Posterior vena cava (tissue), 2 donors: Measurements from ENCODE around the gene XPC. TPM values are rescaled to one million over a fixed set of nuclear protein-coding genes. Genes with fewer than 3 reads are reported as not detected.
A peak's percentile ranks its signal among the peaks of the same experiment; 100 is the strongest.

Experiments used
- DNase-seq: peaks from one replicate; pipeline ENCODE4 v3.0.0-alpha.2; 2020; ENCODE audit warnings: low spot score
- intact Hi-C, 2 donors: fragments of 100-400 bp; cut with DNase I; formaldehyde crosslinking; loops; one replicate each; pipeline versions ENCODE4 v1.14.1 to v1.14.2; 2022 to 2023
- total RNA-seq, 2 donors: library from RNA; stranded (reverse); fragmentation: NEBNext Ultra II Directional; extraction: Animal tissue kit (Norgen Biotek cat#: 25700); gene quantifications; one replicate each; pipeline ENCODE4 v1.2.1, GENCODE V29; 2021
- donor health status: DM: yes; HTN: yes; CAD: no.
- donor health status: DM: yes; HTN: yes; CAD: no.

XPC gene
- total RNA-seq, 2 donors from 2014 or later = 19.8 to 24.0 TPM

DNA sequence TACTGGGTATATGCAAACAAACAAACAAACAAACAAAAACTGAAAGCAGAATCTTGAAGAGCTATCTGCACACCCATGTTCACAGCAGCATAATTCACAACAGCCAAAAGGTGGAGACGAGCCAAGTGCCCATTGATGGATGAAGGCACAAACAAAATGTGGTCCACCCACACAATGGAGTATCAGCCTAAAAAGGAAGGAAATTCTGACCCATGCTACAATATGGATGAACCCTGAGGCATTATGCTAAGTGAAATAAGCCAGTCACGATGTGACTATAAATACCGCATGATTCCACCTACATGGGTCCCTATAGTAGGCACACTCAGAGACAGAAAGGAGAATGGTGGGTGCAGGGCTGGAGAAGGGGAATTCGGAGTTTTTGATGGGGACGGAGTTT is 24.1 kb downstream of the XPC start:
- intact Hi-C loops = no loop called here
- DNase-seq = no peak

DNA sequence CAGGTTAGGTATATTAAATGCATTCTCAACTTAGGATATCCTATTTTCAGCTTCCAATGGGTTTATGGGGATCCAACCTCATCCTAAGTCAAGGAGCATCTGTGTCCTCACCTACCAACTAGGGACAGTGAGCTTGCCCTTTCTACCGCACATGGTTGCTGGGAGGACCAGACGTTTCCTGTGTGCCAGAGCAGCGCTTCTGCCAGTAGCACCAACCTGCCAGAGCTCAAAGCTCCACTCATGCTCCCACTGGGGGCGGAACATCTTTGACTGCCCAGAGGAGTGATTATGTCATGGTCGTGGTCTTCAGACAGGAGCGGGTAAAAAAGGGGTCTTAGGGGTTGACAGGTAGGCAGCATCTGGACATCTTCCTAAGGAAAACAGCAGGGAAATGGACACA is 24.7 kb downstream of the XPC start:
- intact Hi-C loops = no loop called here
- DNase-seq = no peak

DNA sequence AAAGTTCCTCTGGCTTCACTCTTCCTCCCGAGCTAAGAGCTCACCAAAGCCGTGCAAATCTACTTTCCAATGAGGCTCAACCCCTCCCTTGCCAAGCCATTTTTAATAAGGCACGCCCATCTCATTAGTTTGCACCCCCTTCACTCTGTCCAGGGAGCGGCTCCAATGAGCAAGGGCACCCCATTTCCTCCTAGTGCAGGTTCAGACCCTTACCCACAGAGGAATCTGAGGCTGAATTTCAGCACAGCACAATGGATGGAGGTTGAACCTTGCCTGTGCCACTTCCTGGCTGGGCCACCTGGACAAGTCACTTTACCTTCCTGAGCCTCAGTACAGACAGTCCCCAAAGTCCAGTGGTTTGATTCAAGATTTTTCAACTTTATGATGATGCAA is 25.4 kb downstream of the XPC start:
- DNase-seq = no peak
- intact Hi-C loops = no loop called here

DNA sequence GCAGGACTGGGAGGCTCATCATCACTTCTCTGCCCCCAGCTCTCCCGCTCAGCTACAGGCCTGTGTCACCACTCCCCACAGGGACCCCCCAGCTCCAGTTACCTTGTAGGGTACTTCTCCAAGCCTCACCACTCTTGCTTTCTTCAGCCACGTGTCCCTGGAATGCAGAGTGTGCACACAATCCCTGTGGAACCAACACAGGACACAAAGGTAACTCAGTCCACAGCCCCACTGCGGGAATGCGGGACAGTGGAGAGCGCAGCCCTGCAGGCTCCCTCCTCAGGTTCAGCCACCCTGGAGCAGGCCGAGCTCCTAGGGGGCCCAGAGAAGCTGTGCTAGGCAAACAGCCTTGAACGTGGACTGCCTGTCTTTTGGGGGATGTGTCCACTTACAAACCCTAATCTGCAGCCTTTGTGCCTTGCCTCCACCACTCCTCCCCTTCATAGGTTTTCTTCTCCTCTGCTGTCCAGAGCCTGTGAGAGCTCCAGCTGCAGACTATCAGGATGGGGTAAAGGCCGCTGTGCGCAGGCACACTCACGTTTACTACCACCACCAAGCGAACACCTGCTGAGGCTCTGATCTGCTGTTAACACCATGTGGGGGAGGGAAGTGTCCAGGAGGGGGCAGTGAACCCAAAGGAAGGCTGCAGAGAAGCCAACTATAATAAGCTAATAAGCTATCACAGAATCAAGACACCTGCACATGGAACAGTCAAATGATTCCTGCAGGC is 26.0 kb downstream of the XPC start:
- DNase-seq = no peak
- intact Hi-C loops = no loop called here

DNA sequence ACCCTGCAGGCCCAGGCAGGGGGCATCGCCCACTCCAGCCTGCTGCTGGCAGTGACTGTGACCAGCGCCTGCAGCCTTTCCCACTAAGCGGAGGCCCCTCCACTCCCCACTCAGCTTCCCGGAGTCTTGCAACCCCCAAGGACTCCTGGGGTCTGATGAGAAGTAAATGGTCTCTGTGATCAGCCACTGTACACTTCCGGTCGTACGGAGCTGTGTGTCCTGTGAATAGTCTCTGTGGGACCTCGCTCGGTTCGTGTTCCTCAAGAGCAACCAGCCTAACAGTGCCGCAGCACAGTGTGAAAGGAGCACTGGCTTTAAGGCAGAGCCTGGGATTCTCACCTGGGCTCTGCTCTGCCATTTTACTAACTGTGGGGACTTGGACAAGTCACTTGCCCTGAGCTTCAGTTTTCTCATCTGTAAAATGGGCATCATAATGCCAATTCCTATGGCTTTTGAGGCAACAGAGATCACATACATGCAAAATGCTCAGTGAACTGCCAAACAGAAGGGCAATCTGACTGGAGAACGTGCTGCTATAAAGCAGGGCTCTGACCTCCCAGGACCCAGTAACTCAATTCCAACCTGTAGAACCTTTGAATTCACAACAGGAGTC is 26.8 kb downstream of the XPC start:
- peak; percentile 50 for DNase-seq

DNA sequence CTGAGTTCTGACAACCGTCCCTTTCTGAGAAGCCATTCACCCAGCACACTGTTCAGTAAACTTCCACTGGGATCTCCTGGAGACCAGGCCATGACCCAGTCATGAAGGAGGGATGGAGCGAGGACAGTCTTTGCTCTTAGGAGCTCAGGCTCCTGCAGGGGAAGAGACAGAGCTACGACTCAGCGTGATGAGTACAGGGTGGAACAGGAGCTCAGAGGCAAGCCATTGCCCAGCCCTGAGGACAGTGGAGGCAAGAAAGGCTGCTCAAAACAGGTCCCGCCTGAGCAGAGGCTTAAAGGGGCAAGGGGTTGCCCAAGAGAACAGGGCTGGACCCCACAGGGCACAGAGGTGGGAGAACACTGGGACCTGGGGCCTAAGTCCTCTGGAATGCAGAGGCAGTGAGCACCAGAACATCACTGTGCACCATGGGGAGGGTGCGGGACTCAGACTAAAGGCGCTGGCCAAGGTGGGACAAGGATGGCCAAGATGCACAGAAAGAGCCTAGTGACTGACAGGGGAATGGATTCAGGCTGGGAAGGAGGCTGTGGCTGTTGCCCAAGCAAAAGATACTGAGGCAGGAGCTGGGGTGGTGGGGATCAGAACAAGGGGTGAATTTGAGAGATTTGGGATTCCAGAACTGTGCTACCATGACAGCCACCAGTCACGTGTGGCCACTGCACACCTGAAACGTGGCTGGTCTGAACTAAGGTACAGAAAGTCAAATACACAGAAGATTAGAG is 27.7 kb downstream of the XPC start:
- peak; percentile 68 for DNase-seq
- intact Hi-C loops = no loop called here

More for the DNA sequence above, 26.8 kb downstream of the XPC start:
- intact Hi-C loops = no loop called here

DNA sequence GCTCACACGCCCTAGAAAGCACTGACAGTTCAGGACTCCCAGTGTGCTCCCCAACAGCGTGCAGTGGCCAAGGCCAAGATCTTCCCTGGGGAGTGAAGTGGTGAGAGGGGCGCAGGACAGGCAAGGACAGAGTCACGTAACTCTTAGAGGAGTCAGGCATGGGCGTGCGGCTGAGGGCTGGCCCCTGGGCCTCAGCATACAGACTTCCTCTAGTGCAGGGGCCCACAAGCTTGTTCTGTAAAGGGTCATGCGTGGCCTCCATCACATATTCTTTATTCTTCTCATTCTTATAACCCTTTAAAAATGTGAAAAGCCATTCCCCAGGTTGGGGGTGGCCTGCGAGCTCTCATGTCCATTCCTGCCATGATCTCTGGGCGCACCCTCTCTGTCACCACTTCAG is 28.3 kb downstream of the XPC start:
- peak; percentile 62 for DNase-seq
- intact Hi-C loops = no loop called here

DNA sequence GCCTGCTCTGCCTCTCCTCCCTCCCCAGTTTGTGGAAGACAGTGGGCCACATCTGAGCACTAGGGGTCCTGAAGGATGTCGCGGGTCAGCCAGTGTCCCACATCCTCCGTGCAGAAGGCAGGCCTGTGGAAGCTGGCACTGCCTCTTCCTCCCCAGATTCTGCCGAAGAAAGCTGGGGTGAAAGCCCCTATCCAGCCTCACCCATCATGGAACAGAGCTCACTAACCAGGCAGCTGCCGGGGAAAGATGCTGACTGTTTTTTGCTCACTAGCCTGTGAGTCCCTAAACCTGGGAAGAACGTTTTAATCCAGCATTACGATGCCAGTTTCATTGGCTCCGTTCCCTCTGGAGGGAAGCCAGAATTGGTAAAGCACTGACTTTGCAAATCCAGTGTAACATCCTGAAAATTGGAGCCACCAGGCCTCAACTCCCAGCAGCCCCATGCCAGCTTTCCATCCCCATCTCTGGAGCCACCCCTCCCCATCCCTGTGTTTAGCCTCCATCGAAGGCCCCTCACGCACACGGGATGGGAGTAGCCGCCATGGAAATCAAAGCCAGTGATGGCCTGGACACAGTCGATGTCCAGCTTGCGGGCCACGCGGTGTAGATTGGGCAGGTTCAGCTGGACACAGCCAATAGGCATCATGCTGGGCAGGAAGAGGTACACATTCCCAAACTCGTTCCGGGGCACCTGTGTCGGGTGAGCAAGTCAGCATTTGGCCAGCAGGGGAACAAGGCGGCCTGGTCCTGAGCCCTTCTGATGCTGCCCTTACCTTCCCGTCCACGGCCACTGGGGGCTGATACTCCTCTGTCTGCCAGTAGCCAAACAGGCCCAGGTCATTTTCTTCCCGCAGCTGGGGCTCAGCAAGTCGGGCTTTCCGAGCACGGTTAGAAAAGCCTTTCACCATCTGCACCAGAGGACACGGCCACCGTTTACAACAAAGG is 30.1 kb downstream of the XPC start:
- peak; percentile 75 for DNase-seq
- intact Hi-C loops = no loop called here

DNA sequence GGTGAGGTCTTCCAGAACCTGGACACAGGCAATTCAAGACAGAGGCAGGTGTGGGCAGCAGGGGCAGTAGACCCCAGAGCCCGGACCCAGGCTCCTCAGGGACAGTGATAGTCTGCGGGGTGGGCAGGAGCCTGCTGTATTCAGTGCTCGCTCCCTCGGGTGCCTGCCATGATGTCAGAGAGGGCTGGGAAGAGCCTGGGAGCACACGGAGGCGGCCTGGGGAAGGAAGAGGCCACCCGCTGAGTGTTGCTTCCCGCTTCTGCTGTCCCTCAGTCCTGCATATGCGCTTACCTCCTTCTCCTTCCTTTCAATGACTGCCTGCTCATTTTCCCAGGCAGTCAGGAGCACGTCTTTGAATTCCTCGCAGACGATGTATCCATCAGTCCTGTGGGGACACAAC is 30.8 kb downstream of the XPC start:
- intact Hi-C loops = loop anchor here in 1 of 2 donors (2.0 kb wide), 1 partner anchor 23 kb away; the partner anchor contains the start of genes CHCHD4 and TMEM43
- DNase-seq = peak; percentile 73

DNA sequence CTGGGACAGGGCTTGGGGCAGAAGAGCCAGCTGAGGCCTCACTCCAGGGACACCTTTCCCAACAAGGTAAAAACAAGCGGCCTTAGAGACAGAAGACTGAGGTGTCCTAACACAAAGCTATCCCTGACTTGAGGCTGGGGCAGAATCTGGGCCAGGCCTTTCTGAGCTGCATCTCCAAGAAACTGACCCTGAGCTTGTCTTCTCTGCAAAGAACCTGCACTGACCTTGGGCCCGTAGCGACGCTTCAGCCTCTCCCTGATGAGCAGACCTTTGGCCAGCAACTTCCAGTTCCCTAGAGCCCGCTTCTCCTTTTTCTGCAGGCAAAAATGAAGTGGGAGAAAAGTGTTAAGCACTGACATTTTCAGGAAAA is 31.4 kb downstream of the XPC start:
- DNase-seq = peak; percentile 32
- intact Hi-C loops = loop anchor here in 1 of 2 donors (2.0 kb wide), 1 partner anchor 22 kb away; the partner anchor contains the start of genes CHCHD4 and TMEM43

DNA sequence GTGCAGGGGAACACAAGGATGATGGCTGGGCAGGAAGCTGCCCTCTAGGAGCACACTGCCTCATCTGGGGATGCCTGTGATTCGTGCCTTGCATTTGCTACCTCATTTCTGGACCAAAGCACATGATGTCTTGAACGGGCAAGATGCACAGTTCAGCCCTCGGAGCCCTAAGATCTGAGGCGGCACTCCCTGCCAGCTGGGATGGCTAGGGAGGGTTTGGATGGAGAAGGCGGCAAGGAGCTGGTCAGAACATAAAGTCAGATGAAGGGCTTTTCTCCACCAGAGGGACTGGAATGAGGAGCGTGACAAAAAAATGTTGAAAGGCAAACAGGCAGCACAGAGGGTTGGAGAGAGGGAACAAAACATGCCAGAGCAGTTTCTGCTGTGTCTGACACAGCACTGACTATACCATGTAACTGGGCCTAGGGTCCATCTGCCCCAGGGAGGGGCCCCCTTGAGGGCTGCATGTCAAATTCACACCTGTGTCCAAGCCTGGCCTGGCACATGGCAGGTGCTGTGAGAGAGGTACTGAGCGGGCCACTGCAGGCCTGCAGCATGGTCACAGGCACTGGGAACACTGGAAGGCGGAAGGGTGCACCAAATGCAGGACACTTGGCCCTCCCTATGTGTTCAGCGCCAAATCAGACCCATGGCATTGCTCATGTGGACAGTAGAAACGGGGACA is 31.9 kb downstream of the XPC start:
- peak; percentile 62 for DNase-seq
- intact Hi-C loops = loop anchor here in 1 of 2 donors (2.0 kb wide), 1 partner anchor 22 kb away; the partner anchor contains the start of genes CHCHD4 and TMEM43

DNA sequence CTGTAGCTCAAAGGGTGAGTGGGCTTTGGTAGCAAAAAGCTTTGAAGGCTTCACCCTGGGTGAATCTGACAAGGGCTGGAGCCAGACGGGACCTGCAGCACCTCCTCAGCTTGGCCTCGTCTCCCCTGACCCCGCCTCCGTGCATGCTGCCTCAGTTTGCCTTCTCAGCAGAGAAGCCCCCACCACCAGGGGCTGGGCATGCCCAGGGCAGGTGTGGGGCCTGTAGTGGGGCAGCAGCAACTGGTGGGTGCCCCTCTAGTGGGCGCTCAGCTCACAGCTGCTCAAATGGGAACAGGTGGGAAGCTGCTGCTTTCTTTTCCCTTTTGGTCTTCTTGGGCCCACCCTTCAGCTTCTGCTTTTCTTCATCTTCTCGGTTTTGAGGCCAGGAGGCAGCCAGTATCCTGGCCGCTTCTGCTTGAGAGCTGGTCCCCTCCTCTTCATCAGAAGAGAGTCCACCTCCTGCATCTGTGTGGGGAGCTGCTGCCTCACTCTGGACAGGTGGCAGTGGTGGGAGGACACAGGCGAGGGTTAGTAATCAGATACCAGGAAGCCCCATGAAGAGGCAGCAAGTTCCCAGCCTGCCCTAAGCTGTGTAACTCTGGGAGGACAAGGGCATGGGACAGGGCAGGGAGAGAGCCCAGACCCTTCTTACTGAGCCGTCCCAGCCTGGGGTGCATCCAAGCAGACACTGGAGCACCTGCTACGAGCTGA is 32.6 kb downstream of the XPC start:
- intact Hi-C loops = loop anchor here in 1 of 2 donors (2.0 kb wide), 1 partner anchor 21 kb away; the partner anchor contains the start of genes CHCHD4 and TMEM43
- DNase-seq = peak; percentile 83

DNA sequence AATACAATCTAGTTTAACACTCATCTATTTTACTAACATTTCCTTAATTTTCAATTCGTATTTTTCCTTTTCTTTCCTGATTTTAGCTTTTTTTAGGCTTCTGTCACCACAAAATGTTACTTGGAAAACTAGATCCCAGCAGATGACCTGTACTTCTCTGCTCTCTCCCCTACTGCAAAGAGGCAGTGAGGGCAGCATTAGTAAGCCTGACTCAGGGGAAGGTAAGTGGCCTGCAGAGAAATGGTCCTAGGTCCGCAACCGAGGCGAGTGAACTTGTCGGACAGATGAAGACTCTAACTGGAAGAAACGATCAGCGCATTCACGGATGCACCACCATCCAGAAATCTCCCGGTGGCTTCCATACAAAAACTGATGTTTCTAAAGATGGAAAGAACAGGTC is 33.2 kb downstream of the XPC start:
- peak; percentile 60 for DNase-seq
- intact Hi-C loops = no loop called here

DNA sequence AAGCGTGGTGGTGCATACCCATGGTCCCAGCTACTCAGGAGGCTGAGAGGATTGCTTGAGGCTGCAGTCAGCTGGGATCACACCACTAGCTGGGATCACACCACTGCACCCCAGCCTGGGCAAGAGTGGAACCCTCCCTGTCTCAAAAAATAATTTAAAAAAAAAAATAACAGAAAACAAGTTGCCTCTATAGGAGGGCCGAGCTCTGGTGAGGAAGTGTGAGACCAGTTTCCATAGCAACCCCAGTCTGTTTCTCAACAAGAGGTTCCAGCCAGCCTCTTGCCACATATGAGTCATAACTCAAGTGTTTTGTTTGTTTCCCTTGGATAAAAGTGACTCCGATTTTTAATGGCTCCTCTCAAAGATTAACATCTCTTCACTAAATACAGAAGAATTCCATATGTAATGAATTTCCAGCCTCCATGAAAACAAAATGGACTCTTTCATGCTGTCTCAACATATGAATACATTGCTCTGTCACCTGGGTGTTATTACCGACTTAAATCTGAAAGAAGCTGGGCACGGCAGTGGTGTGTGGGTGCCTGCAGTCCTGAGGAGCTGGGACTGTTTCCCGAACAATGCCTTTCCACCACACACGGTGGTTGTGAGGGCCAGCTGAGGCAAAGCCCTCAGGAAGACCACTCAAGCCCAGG is 33.9 kb downstream of the XPC start:
- peak; percentile 89 for DNase-seq
- intact Hi-C loops = no loop called here

DNA sequence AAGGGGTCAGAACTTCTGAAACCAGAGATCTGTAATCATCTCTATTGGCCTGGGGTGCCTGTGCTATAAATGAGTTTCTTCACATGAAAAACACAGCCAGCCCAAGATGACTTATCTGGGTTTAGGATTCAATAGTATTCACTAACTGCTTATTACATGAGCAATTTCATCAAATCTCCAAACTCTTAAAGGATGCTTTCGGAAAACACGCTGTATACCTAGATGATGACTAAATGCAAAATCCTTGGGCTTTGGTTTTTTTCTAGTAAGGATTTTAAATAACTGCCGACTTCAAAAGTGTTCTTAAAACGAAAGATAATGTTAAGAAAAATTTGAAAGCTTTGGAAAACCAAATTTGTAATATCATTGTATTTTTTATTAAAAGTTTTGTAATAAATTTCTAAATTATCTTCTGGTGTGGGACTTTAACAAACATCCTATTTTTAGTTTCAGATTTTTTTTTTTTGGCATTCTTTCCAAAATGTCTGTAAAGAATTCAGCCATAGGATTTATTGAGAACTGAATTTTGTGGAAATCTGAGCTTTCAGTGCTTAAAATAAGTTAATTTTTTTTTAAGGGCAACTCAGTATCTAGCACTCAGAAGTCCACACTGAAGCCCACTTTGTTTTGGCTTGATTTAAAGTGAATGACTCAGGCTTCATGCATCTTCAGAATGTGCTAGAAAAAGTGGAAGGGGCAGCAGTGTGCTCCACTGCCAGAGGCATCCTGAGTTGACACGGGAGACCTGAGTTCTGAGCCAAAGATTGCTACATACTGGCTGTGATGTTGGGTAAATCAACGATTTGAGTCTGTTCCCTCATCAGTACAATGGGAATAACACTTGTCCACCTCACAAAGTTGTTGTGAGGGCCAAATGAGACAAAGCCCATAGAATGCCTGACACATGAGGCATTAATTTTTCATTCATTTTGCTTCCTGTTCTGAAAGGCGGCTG is 34.9 kb downstream of the XPC start:
- intact Hi-C loops = no loop called here
- peak; percentile 85 for DNase-seq

DNA sequence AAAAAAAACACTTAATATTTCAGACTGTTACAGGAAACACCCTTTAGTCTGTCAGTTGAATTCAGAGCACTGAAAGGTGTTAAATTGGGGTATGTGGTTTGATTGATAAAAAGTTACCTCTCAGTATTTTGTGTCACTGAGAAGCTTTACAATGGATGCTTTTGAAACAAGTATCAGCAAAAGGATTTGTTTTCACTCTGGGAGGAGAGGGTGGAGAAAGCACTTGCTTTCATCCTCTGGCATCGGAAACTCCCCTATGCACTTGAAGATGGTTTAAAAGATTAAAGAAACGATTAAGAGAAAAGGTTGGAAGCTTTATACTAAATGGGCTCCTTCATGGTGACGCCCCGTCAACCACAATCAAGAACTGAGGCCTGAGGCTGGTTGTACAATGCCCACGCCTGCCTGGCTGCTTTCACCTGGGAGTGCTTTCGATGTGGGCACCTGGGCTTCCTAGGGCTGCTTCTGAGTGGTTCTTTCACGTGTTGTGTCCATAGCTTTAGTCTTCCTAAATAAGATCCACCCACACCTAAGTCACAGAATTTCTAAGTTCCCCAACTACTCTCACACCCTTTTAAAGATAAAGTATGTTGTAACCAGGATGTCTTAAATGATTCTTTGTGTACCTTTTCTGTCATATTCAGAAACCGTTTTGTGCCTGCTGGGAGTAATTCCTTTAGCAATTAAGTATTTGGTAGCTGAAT is 35.7 kb downstream of the XPC start:
- peak; percentile 43 for DNase-seq

More for the DNA sequence above, 35.7 kb downstream of the XPC start:
- intact Hi-C loops = no loop called here
